ENCODE data around the gene FRMD5.
"Not testable (repeated sequence)": the region's sequence is repeated elsewhere in the genome, so short reads cannot be mapped to it uniquely, and the experiment has no call there.

FRMD5 gene
- 0.13 to 0.67 reads per million in 2 donors for total RNA-seq

- DNase-seq = peak; percentile 58
These were observed at the start of gene FRMD5 for GRCh38 chr15:44195151-44195740. FRMD5 (minus strand) TSS chr15:44195271.

DNA sequence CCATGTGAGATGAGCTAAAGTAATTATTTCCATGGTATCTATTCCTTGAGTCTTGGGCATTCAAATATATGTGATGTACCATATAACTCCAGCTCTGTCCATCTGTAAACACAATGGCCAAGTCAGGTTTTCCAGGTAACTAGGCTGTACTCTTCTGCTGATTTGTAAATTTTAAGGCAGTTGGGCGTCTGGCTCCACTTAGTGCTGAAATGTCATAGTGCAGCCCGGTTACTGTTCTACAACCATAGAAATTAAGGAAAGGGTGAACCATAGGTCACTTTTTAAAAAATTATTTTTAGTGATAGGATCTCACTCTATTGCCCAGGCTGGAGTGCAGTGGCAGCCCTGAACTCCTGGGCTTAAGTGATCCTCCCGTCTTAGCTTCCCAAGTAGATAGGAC, 48.8 kb upstream of the FRMD5 start:
- no peak for DNase-seq

GRCh38 chr15:44243141-44243540, 48.1 kb upstream of the FRMD5 start:
- no peak for DNase-seq

DNA sequence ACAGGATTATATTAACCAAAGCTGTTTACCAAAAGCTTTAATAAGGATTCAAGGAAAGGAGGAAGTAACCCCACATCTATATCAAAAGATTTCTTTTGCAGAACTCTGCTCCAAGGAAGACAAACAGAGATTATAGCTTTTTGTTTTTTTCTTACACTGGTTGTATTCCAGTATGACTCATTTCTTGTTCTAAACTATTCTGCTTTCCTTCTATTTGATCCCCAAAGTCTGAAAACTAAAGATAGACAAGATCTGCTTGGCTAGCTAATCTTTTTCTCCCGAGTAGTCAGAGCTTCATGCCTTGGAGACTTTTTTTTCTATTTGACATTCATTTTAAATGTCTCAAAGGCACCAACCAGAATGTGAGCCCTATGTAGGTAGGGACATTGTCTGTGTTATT, 36.8 kb upstream of the FRMD5 start:
- no peak for DNase-seq

DNA sequence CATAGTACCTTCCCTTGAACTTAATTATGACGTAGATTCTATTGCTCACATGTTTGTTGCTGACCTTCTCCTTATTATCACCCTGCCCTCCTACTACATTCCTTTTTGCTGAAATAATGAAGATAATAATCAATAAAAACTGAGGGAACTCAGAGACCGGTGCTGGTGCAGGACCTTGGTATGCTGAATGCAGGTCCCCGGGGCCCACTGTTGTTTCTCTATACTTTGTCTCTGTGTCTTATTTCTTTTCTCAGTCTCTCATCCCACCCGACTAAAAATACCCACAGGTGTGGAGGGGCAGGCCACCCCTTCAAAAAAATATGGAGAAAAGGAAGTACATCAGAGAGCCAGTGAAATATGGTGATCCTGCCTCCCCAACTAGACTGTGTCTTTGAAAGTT, 34.2 kb upstream of the FRMD5 start:
- DNase-seq = not testable (repeated sequence)

GRCh38 chr15:44227584-44227983, 32.5 kb upstream of the FRMD5 start:
- DNase-seq = no peak

DNA sequence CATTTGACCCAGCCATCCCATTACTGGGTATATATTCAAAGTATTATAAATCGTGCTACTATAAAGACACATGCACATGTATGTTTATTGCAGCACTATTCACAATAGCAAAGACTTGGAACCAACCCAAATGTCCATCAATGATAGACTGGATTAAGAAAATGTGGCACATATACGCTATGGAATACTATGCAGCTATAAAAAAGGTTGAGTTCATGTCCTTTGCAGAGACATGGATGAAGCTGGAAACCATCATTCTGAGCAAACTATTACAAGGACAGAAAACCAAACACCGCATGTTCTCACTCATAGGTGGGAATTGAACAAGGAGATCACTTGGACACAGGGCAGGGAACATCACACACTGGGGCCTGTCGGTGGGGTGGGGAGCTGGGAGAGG, 31.9 kb upstream of the FRMD5 start:
- DNase-seq = not testable (repeated sequence)

DNA sequence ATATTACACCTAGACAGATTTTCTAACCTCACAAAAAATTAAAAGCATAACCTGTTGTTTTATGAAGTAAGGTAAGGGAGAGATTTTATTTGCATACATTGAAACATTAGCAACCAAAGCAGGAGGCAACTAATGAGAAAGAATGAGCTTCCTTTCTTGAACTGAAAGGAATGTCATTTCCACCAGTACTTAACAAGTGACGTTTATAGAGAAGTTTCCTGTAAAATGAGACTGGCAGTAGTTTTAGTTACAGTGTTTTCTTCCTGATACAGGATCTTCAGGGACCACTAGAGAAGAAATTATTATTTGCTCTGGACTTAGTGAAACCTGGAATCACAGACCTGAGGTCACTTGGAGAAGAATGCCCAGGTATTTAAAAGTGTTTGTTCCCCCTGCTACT, 27.4 kb upstream of the FRMD5 start:
- DNase-seq = no peak

- DNase-seq = no peak
These were observed 24.0 kb upstream of the FRMD5 start for GRCh38 chr15:44219073-44219472.

GRCh38 chr15:44216958-44217357, 21.9 kb upstream of the FRMD5 start:
- DNase-seq = no peak

DNA sequence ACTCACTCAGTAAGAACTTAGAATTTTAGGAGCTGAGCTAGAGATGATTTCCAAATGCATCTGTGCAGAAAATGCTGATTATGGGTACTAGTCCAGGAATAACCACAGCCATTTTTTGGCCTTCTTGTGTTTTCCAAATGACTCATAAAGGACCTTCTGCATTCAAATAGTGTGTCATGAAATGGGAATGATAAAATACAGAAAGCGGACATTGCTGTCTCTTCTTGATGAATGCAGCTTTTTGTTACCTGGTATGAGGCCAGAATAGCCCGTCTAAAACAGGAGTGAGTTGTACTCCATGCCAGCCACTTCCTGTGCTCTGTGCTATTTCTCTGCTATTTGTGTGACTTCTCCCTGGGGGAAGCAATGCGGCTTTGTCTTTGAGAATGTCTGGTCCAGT, 20.5 kb upstream of the FRMD5 start:
- no peak for DNase-seq

DNA sequence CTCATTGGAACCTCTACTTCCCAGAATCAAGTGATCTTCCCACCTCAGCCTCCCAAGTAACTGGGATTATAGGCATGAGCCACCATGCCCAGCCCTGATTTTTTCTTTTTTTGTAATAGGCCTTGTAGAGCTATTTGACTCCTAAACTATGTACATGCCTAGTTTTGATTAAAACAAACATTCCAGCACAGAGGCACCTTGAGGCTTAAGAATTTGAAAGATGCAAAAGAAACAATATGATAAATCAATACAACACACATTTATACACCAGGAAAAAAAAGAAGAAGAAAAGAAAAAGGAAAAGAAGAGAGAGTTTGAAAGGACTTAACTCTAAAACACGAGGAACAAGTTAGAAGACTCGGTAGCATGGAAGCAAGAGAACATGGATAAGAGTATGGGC, 13.9 kb upstream of the FRMD5 start:
- DNase-seq = no peak

DNA sequence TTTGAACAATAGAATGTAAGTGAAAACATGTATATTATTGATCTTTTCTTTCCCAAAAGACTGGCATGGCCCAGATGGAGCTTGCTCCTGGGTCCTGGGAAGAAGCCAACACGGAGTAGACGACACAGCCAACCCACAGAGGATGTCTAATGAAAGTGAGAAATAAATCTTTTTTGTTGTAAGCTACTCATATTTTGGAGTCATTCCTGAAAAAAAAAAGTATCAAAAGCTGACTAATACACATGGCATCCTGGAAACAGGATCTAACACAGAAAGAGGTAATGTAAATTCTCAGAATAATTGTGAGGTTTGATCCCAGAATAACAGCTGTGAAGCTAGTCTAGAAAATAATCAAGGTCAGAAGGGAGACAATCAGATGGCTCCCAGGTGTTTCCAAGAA, 12.6 kb upstream of the FRMD5 start:
- no peak for DNase-seq

GRCh38 chr15:44199393-44199792, 4.3 kb upstream of the FRMD5 start:
- DNase-seq = no peak

DNA sequence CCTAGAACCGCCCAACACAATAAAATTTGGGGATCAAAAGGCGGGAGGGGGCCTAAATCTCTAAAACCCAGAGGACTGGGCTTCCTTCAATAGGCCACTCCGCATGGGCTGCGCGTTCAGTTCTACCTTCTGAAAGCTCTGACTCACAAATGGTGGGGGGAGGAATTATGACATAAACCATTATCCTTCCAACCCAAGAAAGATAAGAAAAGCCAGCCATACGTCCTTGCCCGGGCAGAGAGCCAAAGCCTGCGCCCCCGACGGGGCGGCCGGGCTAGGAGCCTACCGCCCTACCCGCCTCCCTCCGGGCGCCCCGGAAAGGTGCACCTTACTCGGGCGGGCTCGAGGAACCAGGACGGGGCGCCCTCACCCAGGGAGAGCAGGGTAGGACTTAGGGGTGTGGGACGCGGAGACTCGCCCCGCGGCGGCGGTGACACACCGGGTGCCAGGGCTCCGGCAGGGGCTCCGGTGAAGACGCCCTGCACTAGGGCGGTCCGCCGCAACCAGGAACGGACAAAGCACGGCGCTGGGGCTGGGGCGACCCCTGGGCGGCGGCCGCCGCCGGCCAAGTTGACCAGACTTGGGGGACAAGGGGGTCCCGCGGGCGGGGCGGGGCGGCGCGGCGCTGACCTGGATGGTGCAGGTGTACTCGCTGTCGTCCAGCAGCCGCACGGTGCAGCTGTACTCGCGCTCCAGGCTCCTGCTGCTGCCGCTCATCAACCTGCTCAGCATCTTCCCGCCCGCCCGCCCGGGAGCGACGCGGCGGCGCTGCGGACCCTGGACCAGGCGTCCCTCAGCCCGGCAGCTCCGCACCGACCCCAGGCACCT, 534 bp downstream of the FRMD5 start:
- peak; percentile 15 for DNase-seq

GRCh38 chr15:44193651-44194322, 1.3 kb downstream of the FRMD5 start:
- DNase-seq = no peak

- DNase-seq = no peak
These were observed 6.3 kb downstream of the FRMD5 start for GRCh38 chr15:44188795-44189194.

DNA sequence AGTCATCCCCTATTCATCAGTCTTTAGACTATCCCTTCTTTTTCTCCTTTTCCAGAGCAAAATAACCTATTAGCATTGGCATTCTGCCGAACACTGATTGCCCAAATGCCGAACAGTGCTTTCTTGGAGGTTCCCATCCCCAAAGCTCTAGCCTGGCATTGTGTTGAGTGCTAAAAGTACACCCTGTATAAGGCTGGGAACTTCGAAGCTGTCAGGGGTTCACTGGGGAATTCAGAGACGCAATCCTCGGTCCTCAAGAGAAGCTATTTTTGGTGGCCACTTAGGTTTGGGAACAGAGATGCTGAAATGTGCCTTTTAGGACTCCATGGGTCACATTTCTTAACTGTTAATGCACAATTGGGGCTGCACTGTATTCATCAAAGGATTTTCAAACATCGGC, 8.4 kb downstream of the FRMD5 start:
- DNase-seq = no peak

DNA sequence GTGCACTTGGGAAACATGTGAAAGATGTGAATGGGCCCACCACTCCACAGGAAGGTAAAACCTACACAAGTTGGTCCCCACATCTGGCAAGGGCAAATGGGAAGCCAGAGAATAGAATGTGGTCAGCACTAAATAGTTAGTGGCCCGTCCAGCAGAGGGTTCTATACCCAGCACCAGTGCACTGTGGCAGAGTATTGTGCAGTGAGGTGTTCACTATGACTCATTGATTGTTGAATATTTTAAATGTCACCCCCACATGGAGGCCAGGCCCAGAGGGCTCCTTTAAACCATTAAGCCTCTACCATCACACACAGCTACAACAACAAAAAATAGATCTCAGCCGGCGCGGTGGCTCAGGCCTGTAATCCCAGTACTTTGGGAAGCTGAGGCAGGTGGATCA, 11.7 kb downstream of the FRMD5 start:
- no peak for DNase-seq

GRCh38 chr15:44181410-44181809, 13.7 kb downstream of the FRMD5 start:
- DNase-seq = no peak

DNA sequence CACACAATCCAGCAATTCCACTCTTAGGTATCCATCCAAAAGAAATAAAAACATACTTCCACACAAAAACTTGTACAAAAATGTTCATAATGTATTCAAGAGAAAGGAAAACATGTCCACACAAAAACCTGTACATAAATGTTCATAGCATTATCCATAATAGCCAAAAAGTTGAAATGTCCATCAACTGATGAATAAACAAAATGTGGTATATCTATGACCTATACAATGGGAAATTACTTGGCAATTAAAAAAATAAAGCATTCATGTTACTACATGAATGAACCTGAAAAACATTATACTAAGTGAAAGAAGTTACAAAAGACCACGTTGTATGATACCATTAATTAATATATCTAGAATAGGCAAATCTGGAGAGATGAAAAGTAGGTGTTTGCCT, 17.9 kb downstream of the FRMD5 start:
- no peak for DNase-seq

GRCh38 chr15:44173813-44174212, 21.3 kb downstream of the FRMD5 start:
- no peak for DNase-seq

GRCh38 chr15:44163370-44163769, 31.7 kb downstream of the FRMD5 start:
- no peak for DNase-seq

DNA sequence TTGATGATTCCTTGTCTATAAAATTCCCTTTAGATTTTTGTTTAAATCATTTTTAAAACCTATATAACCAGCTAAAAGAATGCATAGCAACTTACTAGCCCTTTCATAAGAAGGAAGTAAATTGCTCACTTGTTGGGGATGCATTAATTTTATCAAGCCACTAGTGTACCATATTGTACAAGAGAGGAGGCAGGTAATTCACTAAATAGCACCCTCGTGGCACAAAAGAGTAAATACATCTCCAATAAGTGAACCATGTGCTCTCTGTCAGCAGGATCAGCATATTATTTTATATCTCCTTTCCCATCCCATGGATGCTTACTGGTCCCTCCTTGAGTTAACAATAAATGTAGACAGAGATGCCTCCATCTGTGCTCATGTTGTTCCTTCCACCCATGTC, 34.3 kb downstream of the FRMD5 start:
- DNase-seq = no peak

All from activated gamma-delta T cell (primary cell).